ENCODE measurements around the gene LEKR1.
"Not testable (repeated sequence)": the region's sequence is repeated elsewhere in the genome, so short reads cannot be mapped to it uniquely, and the experiment has no call there.

LEKR1 gene

GRCh38 chr3:156826144-156826895 lies at the start of gene LEKR1:
TSS of gene LEKR1 (plus strand) at chr3:156826353. CDS start at chr3:156829330, 2,977 bp downstream.
- in situ Hi-C loops (cut with HindIII; ENCODE audit: low sequenced_read_pairs): no loop called here

GRCh38 chr3:156776871-156777270 lies 49.3 kb upstream of the LEKR1 start:
- in situ Hi-C loops (cut with HindIII; ENCODE audit: low sequenced_read_pairs): no loop called here

- in situ Hi-C loops (cut with HindIII; ENCODE audit: low sequenced_read_pairs): no loop called here
These were observed 44.6 kb upstream of the LEKR1 start for GRCh38 chr3:156781310-156782230.

- in situ Hi-C loops (cut with HindIII; ENCODE audit: low sequenced_read_pairs): no loop called here
These were observed 43.8 kb upstream of the LEKR1 start for GRCh38 chr3:156782319-156782718.

- in situ Hi-C loops (cut with HindIII; ENCODE audit: low sequenced_read_pairs): no loop called here
These were observed 43.2 kb upstream of the LEKR1 start for GRCh38 chr3:156782921-156783320.

- in situ Hi-C loops (cut with HindIII; ENCODE audit: low sequenced_read_pairs): no loop called here
These were observed 39.2 kb upstream of the LEKR1 start for GRCh38 chr3:156787001-156787400.

GRCh38 chr3:156787926-156788663 lies 38.1 kb upstream of the LEKR1 start:
- in situ Hi-C loops (cut with HindIII; ENCODE audit: low sequenced_read_pairs): no loop called here

- in situ Hi-C loops (cut with HindIII; ENCODE audit: low sequenced_read_pairs): no loop called here
These were observed 37.3 kb upstream of the LEKR1 start for GRCh38 chr3:156788846-156789245.

GRCh38 chr3:156790156-156790555 lies 36.0 kb upstream of the LEKR1 start:
- in situ Hi-C loops (cut with HindIII; ENCODE audit: low sequenced_read_pairs): no loop called here

- in situ Hi-C loops (cut with HindIII; ENCODE audit: low sequenced_read_pairs): no loop called here
These were observed 34.0 kb upstream of the LEKR1 start for GRCh38 chr3:156792114-156792513.

GRCh38 chr3:156792536-156792935 lies 33.6 kb upstream of the LEKR1 start:
- in situ Hi-C loops (cut with HindIII; ENCODE audit: low sequenced_read_pairs): no loop called here

- in situ Hi-C loops (cut with HindIII; ENCODE audit: low sequenced_read_pairs): no loop called here
These were observed 33.2 kb upstream of the LEKR1 start for GRCh38 chr3:156792945-156793344.

GRCh38 chr3:156793400-156793799 lies 32.8 kb upstream of the LEKR1 start:
- in situ Hi-C loops (cut with HindIII; ENCODE audit: low sequenced_read_pairs): no loop called here

GRCh38 chr3:156793851-156794250 lies 32.3 kb upstream of the LEKR1 start:
- in situ Hi-C loops (cut with HindIII; ENCODE audit: low sequenced_read_pairs): no loop called here

GRCh38 chr3:156795890-156796481 lies 30.2 kb upstream of the LEKR1 start:
- in situ Hi-C loops (cut with HindIII; ENCODE audit: low sequenced_read_pairs): no loop called here

GRCh38 chr3:156797368-156797767 lies 28.8 kb upstream of the LEKR1 start:
- in situ Hi-C loops (cut with HindIII; ENCODE audit: low sequenced_read_pairs): no loop called here

- in situ Hi-C loops (cut with HindIII; ENCODE audit: low sequenced_read_pairs): not testable (repeated sequence)
These were observed 25.9 kb upstream of the LEKR1 start for GRCh38 chr3:156800287-156800686.

- in situ Hi-C loops (cut with HindIII; ENCODE audit: low sequenced_read_pairs): no loop called here
These were observed 24.4 kb upstream of the LEKR1 start for GRCh38 chr3:156801746-156802145.

- in situ Hi-C loops (cut with HindIII; ENCODE audit: low sequenced_read_pairs): no loop called here
These were observed 23.1 kb upstream of the LEKR1 start for GRCh38 chr3:156802821-156803606.
